Fibroblast of peridontal ligament (primary cell): ENCODE data around the gene DPH7.
"Not testable (repeated sequence)": the region's sequence is repeated elsewhere in the genome, so short reads cannot be mapped to it uniquely, and the experiment has no call there.

Source experiments
- DNase-seq: peaks from one replicate; pipeline ENCODE4 v3.0.0-alpha.2; 2010; ENCODE audit errors: extremely low read depth

The DPH7 gene

GRCh38 chr9:137519553-137519952 is 59.2 kb downstream of the DPH7 start:
- no peak for DNase-seq

GRCh38 chr9:137518661-137519459 is 59.9 kb downstream of the DPH7 start:
- DNase-seq: not testable (repeated sequence)

- DNase-seq: no peak
These were observed 62.4 kb downstream of the DPH7 start for GRCh38 chr9:137516144-137516917.

- no peak for DNase-seq
These were observed 63.4 kb downstream of the DPH7 start for GRCh38 chr9:137515338-137515724.

GRCh38 chr9:137514691-137515337 is 63.9 kb downstream of the DPH7 start:
- DNase-seq: no peak

- DNase-seq: not testable (repeated sequence)
These were observed 64.7 kb downstream of the DPH7 start for GRCh38 chr9:137513801-137514570.

- not testable (repeated sequence) for DNase-seq
These were observed 65.6 kb downstream of the DPH7 start for GRCh38 chr9:137513136-137513535.

GRCh38 chr9:137511758-137512463 is 66.8 kb downstream of the DPH7 start:
- DNase-seq: no peak

GRCh38 chr9:137511126-137511525 is 67.6 kb downstream of the DPH7 start:
- DNase-seq: not testable (repeated sequence)

GRCh38 chr9:137509198-137509597 is 69.5 kb downstream of the DPH7 start:
- no peak for DNase-seq

- DNase-seq: no peak
These were observed 72.0 kb downstream of the DPH7 start for GRCh38 chr9:137506702-137507171.

- DNase-seq: no peak
These were observed 72.5 kb downstream of the DPH7 start for GRCh38 chr9:137506274-137506673.

- no peak for DNase-seq
These were observed 73.1 kb downstream of the DPH7 start for GRCh38 chr9:137505421-137506140.
